BE2C (cell line): ENCODE data around the gene PPP1R1C.

ENCODE experiments used
- DNase-seq: peaks from one replicate; pipeline ENCODE4 v3.0.0-alpha.2; 2020
- H3K27me3 ChIP-seq: fragments of 250-450 bp; sonication (Bioruptor Pico); 2 replicates; pipeline ENCODE4 v1.5.1; 2020; ENCODE audit warnings: mild to moderate bottlenecking
- H3K36me3 ChIP-seq: fragments of 250-450 bp; sonication (Bioruptor Pico); 2 replicates; pipeline ENCODE4 v1.5.1; 2020; ENCODE audit warnings: mild to moderate bottlenecking
- H3K4me1 ChIP-seq: fragments of 250-450 bp; sonication (Bioruptor Pico); 2 replicates; pipeline ENCODE4 v1.5.1; 2020
- H3K4me3 ChIP-seq: 2 replicates; pipeline ENCODE4 v1.5.1; 2011; ENCODE audit warnings: low read depth, low read length
- H3K9me3 ChIP-seq: fragments of 250-450 bp; sonication (Bioruptor Pico); 2 replicates; pipeline ENCODE4 v1.5.1; 2020
- CTCF ChIP-seq: IDR thresholded peaks from 2 replicates; pipeline ENCODE4 v1.5.1; 2012; ENCODE audit warnings: mild to moderate bottlenecking, low read depth, low read length

PPP1R1C gene

GRCh38 chr2:182148344-182148743 lies 162.7 kb downstream of the PPP1R1C start:
- Histone ChIP-seq H3K4me3 (no peak overlapping the region), H3K27me3 (no peaks in the 10 kb centered on the region), H3K9me3 (no peaks in the 10 kb centered on the region), H3K36me3 (no peaks in the 10 kb centered on the region), H3K4me1 (no peaks in the 10 kb centered on the region)
- no peak for TF ChIP-seq CTCF
- DNase-seq = no peak

- no peak for TF ChIP-seq CTCF
- Histone ChIP-seq H3K36me3 (no peaks in the 10 kb centered on the region), H3K27me3 (no peaks in the 10 kb centered on the region), H3K4me3 (no peak overlapping the region), H3K4me1 (no peaks in the 10 kb centered on the region), H3K9me3 (no peaks in the 10 kb centered on the region)
- no peak for DNase-seq
Measured at GRCh38 chr2:182163878-182164277, 178.2 kb downstream of the PPP1R1C start.

- Histone ChIP-seq H3K27me3 (no peaks in the 10 kb centered on the region), H3K9me3 (no peaks in the 10 kb centered on the region), H3K4me1 (no peaks in the 10 kb centered on the region), H3K36me3 (no peaks in the 10 kb centered on the region), H3K4me3 (no peak overlapping the region)
- no peak for TF ChIP-seq CTCF
- no peak for DNase-seq
Measured at GRCh38 chr2:182164686-182165085, 179.0 kb downstream of the PPP1R1C start.

GRCh38 chr2:182165202-182165601 lies 179.5 kb downstream of the PPP1R1C start:
- no peak for DNase-seq
- H3K27me3 ChIP-seq = no peaks in the 10 kb centered on the region
- no peaks in the 10 kb centered on the region for H3K9me3 ChIP-seq
- TF ChIP-seq CTCF = no peak
- no peaks in the 10 kb centered on the region for H3K36me3 ChIP-seq
- no peaks in the 10 kb centered on the region for H3K4me1 ChIP-seq
- H3K4me3 ChIP-seq = no peak overlapping the region

GRCh38 chr2:182166406-182166805 lies 180.8 kb downstream of the PPP1R1C start:
- H3K27me3 ChIP-seq = no peaks in the 10 kb centered on the region
- H3K36me3 ChIP-seq = no peaks in the 10 kb centered on the region
- H3K4me3 ChIP-seq = no peak overlapping the region
- H3K9me3 ChIP-seq = no peaks in the 10 kb centered on the region
- no peak for DNase-seq
- no peaks in the 10 kb centered on the region for H3K4me1 ChIP-seq
- no peak for TF ChIP-seq CTCF

- no peak for DNase-seq
- TF ChIP-seq CTCF = no peak
- no peaks in the 10 kb centered on the region for H3K4me1 ChIP-seq
- no peaks in the 10 kb centered on the region for H3K9me3 ChIP-seq
- no peak overlapping the region for H3K4me3 ChIP-seq
- H3K27me3 ChIP-seq = no peaks in the 10 kb centered on the region
- no peaks in the 10 kb centered on the region for H3K36me3 ChIP-seq
Measured at GRCh38 chr2:182166841-182167240, 181.2 kb downstream of the PPP1R1C start.
